Spleen (tissue), 7 donors: ENCODE measurements around the gene MEFV.

Source experiments
- CTCF ChIP-seq, 11 experiments: fragments of 200-600 bp in 7 of 11; fragments of 450-650 bp in 4 of 11; sonication (generic) in 4 of 11; IDR thresholded peaks in 8 of 11; conservative IDR thresholded peaks in 3 of 11; 1 replicate in 7 of 11; 2 replicates in 4 of 11; pipeline versions ENCODE4 v1.4.0 to v1.8.0; 2016 to 2021; ENCODE audit warnings: antibody characterized with exemption in 11 of 11, inconsistent platforms in 4 of 11, mild to moderate bottlenecking in 1 of 11
- POLR2A ChIP-seq, 3 donors: fragments of 450-650 bp; IDR thresholded peaks; one replicate each; pipeline ENCODE4 v1.5.1; 2017; ENCODE audit warnings: antibody characterized with exemption in 3 of 3, mild to moderate bottlenecking in 1 of 3
- POLR2AphosphoS5 ChIP-seq, 3 donors: sonication (generic); formaldehyde crosslinking; IDR thresholded peaks; one replicate each; pipeline ENCODE4 v1.5.1; 2017; ENCODE audit warnings: antibody characterized with exemption in 3 of 3
- donor health status: DM: no; HTN: no; CAD: no; lungs with moderate emphysema.
- donor health status: DM: no; HTN: no; CAD: no.
- donor health status: DM: no; HTN: no; CAD: no.

GRCh38 chr16:3252967-3253366, 3.5 kb downstream of the MEFV start:
- TF ChIP-seq POLR2A (IDR thresholded peaks at IDR 0.05) (no peak), CTCF (IDR thresholded peaks at IDR 0.05 in 8 of 11, conservative IDR thresholded peaks at IDR 0.05 in 3 of 11) (no peak), POLR2AphosphoS5 (IDR thresholded peaks at IDR 0.05) (no peak)
